Tibial artery (tissue), 4 donors: ENCODE results near the gene LMNA.
A peak's percentile ranks its signal among the peaks of the same experiment; 100 is the strongest.
"Not testable (repeated sequence)": the region's sequence is repeated elsewhere in the genome, so short reads cannot be mapped to it uniquely, and the experiment has no call there.

Experiments
- DNase-seq, 2 donors: peaks; one replicate each; pipeline ENCODE4 v3.0.0-alpha.2; 2019
- H3K27ac ChIP-seq, 2 donors: fragments of 200-600 bp; sonication (generic) in 1 of 2; 1 replicate in 1 of 2; 2 replicates in 1 of 2; pipeline ENCODE4 v1.5.1; 2018 to 2019; ENCODE audit warnings: mild to moderate bottlenecking in 1 of 2
- H3K27me3 ChIP-seq, 2 donors: fragments of 200-600 bp; sonication (generic) in 1 of 2; one replicate each; pipeline versions ENCODE4 v1.5.1 to v1.6.0; 2016 to 2019
- H3K36me3 ChIP-seq, 3 donors: fragments of 200-600 bp; sonication (generic) in 2 of 3; one replicate each; pipeline ENCODE4 v1.5.1; 2016 to 2019; ENCODE audit warnings: mild to moderate bottlenecking in 2 of 3
- H3K4me1 ChIP-seq, 4 donors: fragments of 200-600 bp; sonication (generic) in 2 of 4; 1 replicate in 3 of 4; 2 replicates in 1 of 4; pipeline ENCODE4 v1.5.1; 2016 to 2019
- H3K4me3 ChIP-seq, 2 donors: fragments of 200-600 bp; sonication (generic) in 1 of 2; 1 replicate in 1 of 2; 2 replicates in 1 of 2; pipeline ENCODE4 v1.5.1; 2018 to 2019; ENCODE audit warnings: mild to moderate bottlenecking in 2 of 2
- H3K9me3 ChIP-seq, 3 donors: fragments of 200-600 bp; sonication (generic) in 1 of 3; one replicate each; pipeline ENCODE4 v1.5.1; 2016 to 2019
- intact Hi-C: fragments of 100-400 bp; cut with DNase I; formaldehyde crosslinking; loops from one replicate; pipeline ENCODE4 v1.15.0; 2023; ENCODE audit warnings: low total_unique reads
- TF ChIP-seq, protein P1 (sequence below), 2 experiments: fragments of 200-600 bp in 1 of 2; fragments of 450-650 bp in 1 of 2; IDR thresholded peaks; one replicate each; pipeline ENCODE4 v1.5.1; 2017 to 2019; ENCODE audit warnings: antibody characterized with exemption in 2 of 2, mild to moderate bottlenecking in 1 of 2, moderate library complexity in 1 of 2

Gene LMNA

GRCh38 chr1:156114919-156115513 is 505 bp downstream of the LMNA start:
- peak in 1 of 2 donors; percentile 58 for DNase-seq
- peaks cover 5 to 46% (median 32%) of the 10 kb centered on the region in 4 donors for H3K4me1 ChIP-seq
- no peaks in the 10 kb centered on the region for H3K27me3 ChIP-seq
- H3K36me3 ChIP-seq, result peaks cover 0 to 6% (median 0%) of the 10 kb centered on the region in 3 donors
- TF ChIP-seq, protein P1, sequence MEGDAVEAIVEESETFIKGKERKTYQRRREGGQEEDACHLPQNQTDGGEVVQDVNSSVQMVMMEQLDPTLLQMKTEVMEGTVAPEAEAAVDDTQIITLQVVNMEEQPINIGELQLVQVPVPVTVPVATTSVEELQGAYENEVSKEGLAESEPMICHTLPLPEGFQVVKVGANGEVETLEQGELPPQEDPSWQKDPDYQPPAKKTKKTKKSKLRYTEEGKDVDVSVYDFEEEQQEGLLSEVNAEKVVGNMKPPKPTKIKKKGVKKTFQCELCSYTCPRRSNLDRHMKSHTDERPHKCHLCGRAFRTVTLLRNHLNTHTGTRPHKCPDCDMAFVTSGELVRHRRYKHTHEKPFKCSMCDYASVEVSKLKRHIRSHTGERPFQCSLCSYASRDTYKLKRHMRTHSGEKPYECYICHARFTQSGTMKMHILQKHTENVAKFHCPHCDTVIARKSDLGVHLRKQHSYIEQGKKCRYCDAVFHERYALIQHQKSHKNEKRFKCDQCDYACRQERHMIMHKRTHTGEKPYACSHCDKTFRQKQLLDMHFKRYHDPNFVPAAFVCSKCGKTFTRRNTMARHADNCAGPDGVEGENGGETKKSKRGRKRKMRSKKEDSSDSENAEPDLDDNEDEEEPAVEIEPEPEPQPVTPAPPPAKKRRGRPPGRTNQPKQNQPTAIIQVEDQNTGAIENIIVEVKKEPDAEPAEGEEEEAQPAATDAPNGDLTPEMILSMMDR (IDR thresholded peaks at IDR 0.05), result peak in 1 of 2 experiments; percentile 4
- intact Hi-C loops, result no loop called here
- peak overlapping the region; percentile 92 to 99 for H3K27ac ChIP-seq
- H3K9me3 ChIP-seq, result no peaks in the 10 kb centered on the region
- peak overlapping the region; percentile 78 to 100 for H3K4me3 ChIP-seq

DNA sequence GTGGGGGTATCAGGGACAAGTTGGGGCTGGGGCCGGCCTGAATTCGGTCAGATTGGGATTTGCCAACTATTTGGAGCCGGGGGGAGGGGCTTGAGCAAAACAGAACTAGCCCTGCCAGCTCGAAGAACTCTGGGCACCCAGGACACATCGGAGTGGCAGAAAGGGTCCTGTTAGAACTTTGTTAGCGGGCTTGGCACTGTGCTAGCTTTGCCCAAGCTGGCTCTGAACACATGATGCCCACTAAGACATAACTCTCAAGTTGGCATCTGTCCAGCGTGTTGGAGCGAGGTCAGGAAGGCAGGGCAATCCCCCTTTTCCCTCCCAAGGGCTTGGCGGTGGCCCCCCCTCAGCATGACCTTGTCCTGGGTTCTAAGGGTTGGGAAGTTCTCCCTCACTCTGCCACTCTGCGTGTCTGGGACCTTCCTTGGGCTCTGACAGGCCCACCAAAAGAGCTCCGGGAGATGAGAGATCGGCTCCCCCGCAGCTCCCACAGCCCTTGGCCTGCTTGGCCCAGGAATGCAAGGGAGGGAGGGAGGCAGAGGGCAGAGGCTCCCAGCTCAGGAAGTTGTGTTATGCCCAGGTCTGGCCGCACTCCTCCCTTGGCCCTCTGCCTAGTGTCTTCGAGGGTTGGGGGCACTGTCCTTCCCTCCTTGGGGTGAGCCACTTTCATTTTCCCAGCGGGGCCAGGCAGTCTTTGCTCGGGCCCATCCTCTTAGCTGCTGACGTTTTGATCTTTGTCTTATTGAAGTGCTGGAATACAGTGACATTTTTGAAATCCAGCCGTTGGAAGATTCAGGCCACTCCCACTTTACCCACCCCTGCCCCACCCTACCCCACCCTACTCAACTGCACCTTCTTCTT is 1.2 kb downstream of the LMNA start:
- peak; percentile 76 to 87 for DNase-seq
- Histone ChIP-seq H3K27me3 (no peaks in the 10 kb centered on the region), H3K4me1 (peaks cover 9 to 53% (median 39%) of the 10 kb centered on the region in 4 donors), H3K27ac (peak overlapping the region; percentile 92 to 99), H3K4me3 (peak overlapping the region; percentile 78 to 100), H3K9me3 (no peaks in the 10 kb centered on the region), H3K36me3 (peaks cover 0 to 12% (median 0%) of the 10 kb centered on the region in 3 donors)
- TF ChIP-seq, protein P1 (IDR thresholded peaks at IDR 0.05), result no peak
- intact Hi-C loops, result no loop called here

DNA sequence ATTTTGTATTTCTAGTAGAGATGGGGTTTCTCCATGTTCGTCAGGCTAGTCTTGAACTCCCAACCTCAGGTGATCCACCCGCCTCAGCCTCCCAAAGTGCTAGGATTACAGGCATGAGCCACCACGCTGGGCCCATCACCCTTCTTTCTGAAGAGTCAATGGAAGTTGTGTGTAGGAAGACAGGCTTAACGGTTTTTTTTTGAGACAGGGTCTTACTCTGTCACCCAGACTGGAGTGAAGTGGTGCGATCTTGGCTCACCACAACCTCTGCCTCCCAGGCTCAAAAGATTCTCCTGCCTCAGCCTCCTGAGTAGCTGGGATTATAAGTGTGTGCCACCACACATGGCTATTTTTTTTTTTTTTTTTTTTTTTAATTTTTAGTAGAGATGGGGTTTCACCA is 2.2 kb downstream of the LMNA start:
- peak overlapping the region; percentile 92 to 99 for H3K27ac ChIP-seq
- intact Hi-C loops, H3K9me3 ChIP-seq, H3K27me3 ChIP-seq, DNase-seq: not testable (repeated sequence)
- H3K4me1 ChIP-seq, result peaks cover 9 to 63% (median 48%) of the 10 kb centered on the region in 4 donors
- peak overlapping the region; percentile 78 to 100 for H3K4me3 ChIP-seq
- peaks cover 0 to 12% (median 0%) of the 10 kb centered on the region in 3 donors for H3K36me3 ChIP-seq

GRCh38 chr1:156117414-156118176 is 3.1 kb downstream of the LMNA start:
- H3K36me3 ChIP-seq, result peaks cover 0 to 12% (median 0%) of the 10 kb centered on the region in 3 donors
- no peaks in the 10 kb centered on the region for H3K9me3 ChIP-seq
- no peak for DNase-seq
- no peaks in the 10 kb centered on the region for H3K27me3 ChIP-seq
- TF ChIP-seq, protein P1 (IDR thresholded peaks at IDR 0.05), result no peak
- intact Hi-C loops, result no loop called here
- peaks cover 9 to 68% (median 54%) of the 10 kb centered on the region in 4 donors for H3K4me1 ChIP-seq
- H3K4me3 ChIP-seq, result peak overlapping the region; percentile 78 to 100
- peak overlapping the region; percentile 92 to 99 for H3K27ac ChIP-seq

- intact Hi-C loops, result no loop called here
- H3K36me3 ChIP-seq, result peaks cover 0 to 12% (median 0%) of the 10 kb centered on the region in 3 donors
- no peaks in the 10 kb centered on the region for H3K9me3 ChIP-seq
- TF ChIP-seq, protein P1 (IDR thresholded peaks at IDR 0.05), result no peak
- peak overlapping the region; percentile 92 to 99 for H3K27ac ChIP-seq
- no peaks in the 10 kb centered on the region for H3K27me3 ChIP-seq
- DNase-seq, result peak; percentile 80 to 90
- H3K4me1 ChIP-seq, result peaks cover 9 to 70% (median 58%) of the 10 kb centered on the region in 4 donors
- peak overlapping the region; percentile 78 to 100 for H3K4me3 ChIP-seq
Observed at GRCh38 chr1:156118177-156118868, 3.8 kb downstream of the LMNA start.
